ENCODE data around the gene CDK13.

DNA sequence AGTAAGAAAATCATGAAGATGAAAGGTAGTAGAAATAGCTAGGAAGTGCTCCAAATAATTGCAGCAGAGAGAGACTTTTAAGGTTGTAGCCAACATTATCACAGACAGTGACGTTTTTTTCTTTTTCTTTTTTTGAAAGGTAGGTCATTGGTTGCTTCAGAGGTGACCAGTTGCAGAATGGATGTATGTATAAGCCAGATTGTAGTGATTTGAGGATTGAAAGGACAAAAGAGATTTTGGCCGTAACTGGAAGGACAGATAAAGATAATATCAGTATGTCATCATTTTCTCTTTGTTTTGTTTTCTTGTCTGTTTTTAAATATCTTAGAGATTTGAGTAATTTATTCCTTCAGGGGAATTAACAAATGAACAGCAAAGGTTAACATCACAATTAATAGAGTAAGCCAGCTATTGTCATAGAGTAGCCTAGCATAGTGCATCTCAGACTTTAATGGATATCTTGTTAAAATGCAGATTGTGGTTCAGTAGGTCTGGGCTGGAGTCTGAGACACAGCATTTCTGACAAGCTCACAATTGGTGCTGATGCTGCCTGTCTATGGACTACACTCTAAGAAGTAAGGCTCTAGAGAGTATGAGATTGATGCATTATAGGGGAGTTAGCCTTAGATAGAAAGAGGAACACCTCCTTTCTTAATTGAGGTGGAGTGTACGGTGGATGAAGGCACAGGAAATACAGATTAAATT is 28.3 kb downstream of the CDK13 start:
- TF ChIP-seq POLR2A (IDR thresholded peaks at IDR 0.05; ENCODE audit: low read depth, low read length) (no peak), TAF1 (IDR thresholded peaks at IDR 0.05; ENCODE audit: low read depth, low read length) (no peak), POLR2AphosphoS5 (IDR thresholded peaks at IDR 0.05; ENCODE audit: low read depth, low read length) (no peak), SPI1 (IDR thresholded peaks at IDR 0.05; ENCODE audit: low read depth, low read length) (peak; percentile 40; the same call in 1 of the 2 replicates), POU2F2 (IDR thresholded peaks at IDR 0.05; ENCODE audit: low read depth, low read length) (no peak)

Measured in GM12891 (cell line).